DMS 273 (cell line): ENCODE results near the gene TMEM178B.
"Not testable (repeated sequence)": the region's sequence is repeated elsewhere in the genome, so short reads cannot be mapped to it uniquely, and the experiment has no call there.

Experiments
- DNase-seq: peaks from one replicate; lab custom pipeline; 2025; ENCODE audit not compliant: unreplicated experiment; lab: John Stamatoyannopoulos, UW

The TMEM178B gene

GRCh38 chr7:141073641-141074161 is at the start of gene TMEM178B:
Gene TMEM178B, plus strand, starts transcription at chr7:141074064.
- peak; percentile 85 for DNase-seq

DNA sequence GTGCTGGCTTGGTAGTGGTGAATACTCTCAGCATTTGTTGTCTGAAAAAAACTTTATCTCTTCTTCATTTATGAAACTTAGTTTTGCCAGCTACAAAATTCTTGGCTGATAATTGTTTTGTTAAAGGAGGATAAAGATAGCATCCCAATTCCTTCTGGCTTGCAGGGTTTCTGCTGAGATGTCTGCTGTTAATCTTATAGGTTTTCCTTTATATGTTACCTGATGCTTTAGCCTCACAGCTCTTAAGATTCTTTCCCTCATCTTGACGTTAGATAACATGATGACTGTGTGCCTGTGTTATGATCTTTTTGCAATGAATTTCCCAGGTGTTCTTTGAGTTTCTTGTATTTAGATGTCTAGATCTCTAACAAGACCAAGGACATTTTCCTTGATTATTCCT is 49.2 kb upstream of the TMEM178B start:
- DNase-seq = no peak

DNA sequence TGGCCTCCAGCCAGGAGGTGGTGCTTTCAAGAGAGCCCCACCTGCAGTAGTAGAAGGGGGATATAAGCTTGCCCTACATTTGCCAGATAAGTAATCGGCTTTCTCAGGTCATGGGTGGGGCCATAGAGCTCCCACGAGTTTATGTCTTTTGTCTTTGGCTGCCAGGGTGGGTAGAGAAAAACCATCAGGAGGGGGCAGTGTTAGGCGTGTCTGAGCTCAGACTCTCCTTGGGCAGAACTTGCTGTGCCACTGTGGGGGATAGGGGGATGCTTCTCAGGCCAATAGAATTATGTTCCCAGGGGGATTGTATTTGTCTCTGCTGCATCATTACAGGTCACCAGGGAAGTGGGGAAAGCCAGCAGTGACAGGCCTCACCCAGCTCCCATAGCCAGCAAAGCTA is 46.8 kb upstream of the TMEM178B start:
- DNase-seq = no peak

DNA sequence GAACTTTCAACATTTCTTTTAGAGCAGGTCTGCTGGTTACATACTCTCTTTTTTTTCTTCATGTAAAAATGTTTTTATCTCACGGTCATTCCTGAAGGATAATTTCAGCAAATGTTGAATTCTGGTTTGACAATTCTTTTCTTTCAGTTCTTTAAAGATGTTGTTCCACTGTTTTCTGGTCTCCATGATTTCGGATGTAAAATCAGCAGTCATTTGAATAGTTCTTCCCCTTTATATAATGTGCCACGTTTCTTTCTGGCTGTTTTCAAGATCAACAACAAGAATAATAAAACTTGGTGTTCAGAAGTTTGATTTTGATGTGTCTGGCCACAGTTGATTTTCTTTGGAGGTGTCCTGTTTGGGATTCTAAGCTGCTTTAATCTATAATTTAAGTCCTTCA is 45.1 kb upstream of the TMEM178B start:
- no peak for DNase-seq

DNA sequence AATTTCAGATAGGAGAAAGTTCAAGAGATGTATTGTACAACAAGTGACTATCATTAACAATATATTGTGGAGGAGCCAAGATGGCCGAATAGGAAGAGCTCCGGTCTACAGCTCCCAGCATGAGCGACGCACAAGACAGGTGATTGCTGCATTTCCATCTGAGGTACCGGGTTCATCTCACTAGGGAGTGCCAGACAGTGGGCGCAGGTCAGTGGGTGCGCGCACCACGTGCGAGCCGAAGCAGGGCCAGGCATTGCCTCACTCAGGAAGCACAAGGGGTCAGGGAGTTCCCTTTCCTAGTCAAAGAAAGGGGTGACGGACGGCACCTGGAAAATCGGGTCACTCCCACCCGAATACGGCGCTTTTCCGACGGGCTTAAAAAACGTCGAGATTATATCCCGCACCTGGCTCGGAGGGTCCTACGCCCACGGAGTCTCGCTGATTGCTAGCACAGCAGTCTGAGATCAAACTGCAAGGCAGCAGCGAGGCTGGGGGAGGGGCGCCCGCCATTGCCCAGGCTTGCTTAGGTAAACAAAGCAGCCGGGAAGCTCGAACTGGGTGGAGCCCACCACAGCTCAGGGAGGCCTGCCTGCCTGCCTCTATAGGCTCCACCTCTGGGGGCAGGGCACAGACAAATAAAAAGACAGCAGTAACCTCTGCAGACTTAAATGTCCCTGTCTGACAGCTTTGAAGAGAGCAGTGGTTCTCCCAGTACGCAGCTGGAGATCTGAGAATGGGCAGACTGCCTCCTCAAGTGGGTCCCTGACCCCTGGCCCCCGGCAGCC is 41.1 kb upstream of the TMEM178B start:
- not testable (repeated sequence) for DNase-seq

- not testable (repeated sequence) for DNase-seq
These were observed 35.8 kb upstream of the TMEM178B start for GRCh38 chr7:141038100-141038499.

GRCh38 chr7:141039376-141039775 is 34.5 kb upstream of the TMEM178B start:
- no peak for DNase-seq

- no peak for DNase-seq
These were observed 31.4 kb upstream of the TMEM178B start for GRCh38 chr7:141042222-141043193.

- no peak for DNase-seq
These were observed 30.2 kb upstream of the TMEM178B start for GRCh38 chr7:141043616-141044015.

GRCh38 chr7:141045126-141045841 is 28.6 kb upstream of the TMEM178B start:
- no peak for DNase-seq

GRCh38 chr7:141045842-141046620 is 27.8 kb upstream of the TMEM178B start:
- DNase-seq = no peak

DNA sequence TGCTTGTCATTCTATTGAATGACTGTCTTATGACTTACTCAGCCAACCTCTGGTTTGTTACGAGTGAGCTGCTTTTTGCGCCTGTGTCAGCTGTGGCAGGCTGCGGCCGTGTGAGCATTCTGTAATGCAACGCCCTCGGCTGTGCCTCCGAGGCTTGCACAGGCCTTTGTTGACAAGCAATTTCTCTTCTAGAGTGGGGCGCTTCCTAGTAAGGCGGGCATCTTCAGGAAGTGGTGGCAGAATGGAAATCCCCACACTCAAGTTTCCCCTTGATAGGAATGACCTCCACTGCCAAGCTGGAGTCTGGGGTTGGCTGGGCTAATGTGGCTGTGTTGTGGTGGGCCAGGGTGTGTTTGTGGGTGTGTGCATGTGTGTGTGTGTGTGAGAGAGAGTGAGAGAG is 20.2 kb upstream of the TMEM178B start:
- no peak for DNase-seq

- no peak for DNase-seq
These were observed 18.7 kb upstream of the TMEM178B start for GRCh38 chr7:141055146-141055545.

GRCh38 chr7:141057788-141058187 is 16.1 kb upstream of the TMEM178B start:
- no peak for DNase-seq

DNA sequence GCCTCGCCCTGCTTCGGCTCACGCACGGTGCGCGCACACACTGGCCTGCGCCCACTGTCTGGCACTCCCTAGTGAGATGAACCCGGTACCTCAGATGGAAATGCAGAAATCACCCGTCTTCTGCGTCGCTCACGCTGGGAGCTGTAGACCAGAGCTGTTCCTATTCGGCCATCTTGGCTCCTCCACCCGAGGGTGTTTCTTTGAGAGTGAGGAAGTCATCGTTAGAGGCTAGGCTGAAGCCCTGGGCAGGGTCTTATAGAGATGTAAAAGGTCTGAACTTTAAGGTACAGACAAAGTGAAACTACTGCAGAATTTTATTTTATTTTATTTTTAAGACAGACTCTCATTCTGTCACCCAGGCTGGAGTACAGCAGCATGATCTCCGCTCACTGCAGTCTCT is 6.0 kb upstream of the TMEM178B start:
- DNase-seq = not testable (repeated sequence)

GRCh38 chr7:141071260-141071854 is 2.5 kb upstream of the TMEM178B start:
- DNase-seq = peak; percentile 91

GRCh38 chr7:141071855-141072547 is 1.9 kb upstream of the TMEM178B start:
- peak; percentile 70 for DNase-seq

DNA sequence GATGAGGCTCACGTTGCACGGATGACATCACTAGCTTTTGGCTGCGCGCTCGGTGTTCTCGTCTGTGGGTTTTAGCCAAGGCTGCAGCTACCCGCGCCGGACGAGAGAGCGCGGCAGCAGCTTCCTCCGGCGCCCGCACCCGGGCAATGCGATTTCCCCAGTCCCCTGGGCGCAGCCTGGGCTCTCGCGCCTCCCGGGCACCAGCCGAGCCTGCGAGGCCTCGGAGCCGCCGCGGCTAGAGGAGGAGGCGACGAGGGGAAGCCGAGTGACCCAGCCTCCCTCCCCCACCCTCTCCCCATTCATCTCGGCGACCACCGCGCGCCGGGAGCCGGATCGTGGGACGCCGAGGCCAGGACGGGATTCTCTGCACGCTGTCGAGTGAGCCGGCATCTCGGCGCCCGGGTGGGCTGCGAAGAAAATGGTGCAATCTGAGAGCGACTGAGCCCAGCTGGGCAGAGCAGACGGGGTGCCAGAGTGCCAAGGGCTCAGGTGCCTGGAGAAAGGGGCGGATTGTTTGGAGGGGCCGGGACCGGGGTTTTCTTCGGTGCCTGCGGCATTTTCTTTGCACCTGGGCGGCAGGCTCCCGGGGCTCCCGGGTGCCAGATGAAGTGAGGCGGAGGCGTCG is 1.2 kb upstream of the TMEM178B start:
- DNase-seq = peak; percentile 94

DNA sequence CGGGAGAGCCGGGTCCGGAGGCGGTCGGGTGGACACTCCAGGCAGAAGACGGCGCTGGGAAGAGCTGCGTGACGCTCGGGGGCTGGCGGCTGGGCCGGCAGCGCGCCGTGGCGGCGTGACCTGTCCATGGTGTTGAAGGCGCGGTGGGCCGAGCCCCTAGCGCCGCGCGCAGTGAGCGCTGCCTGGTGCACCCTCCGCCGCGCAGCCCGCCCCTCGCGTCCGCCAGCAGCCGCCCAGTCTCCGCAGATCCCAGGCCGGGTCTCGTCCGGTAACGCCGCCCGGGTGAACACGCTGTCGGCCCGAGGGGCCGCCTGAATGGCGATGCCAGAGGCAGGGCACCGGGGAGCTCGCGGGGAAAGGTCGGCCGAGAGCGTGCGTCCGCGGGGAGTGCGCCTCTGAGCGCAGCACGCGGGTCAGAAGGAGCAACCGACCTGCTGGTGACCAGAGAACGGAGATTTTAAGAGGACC is 657 bp upstream of the TMEM178B start:
- peak; percentile 78 for DNase-seq
